ENCODE data around the gene MYO7A. TPM values are rescaled to one million over a fixed set of nuclear protein-coding genes. Genes with fewer than 3 reads are reported as not detected.
A peak's percentile ranks its signal among the peaks of the same experiment; 100 is the strongest.

Gene MYO7A
- total RNA-seq, 4 donors from 2014 or later: 0.15 to 4.0 (median 1.2) TPM

DNA sequence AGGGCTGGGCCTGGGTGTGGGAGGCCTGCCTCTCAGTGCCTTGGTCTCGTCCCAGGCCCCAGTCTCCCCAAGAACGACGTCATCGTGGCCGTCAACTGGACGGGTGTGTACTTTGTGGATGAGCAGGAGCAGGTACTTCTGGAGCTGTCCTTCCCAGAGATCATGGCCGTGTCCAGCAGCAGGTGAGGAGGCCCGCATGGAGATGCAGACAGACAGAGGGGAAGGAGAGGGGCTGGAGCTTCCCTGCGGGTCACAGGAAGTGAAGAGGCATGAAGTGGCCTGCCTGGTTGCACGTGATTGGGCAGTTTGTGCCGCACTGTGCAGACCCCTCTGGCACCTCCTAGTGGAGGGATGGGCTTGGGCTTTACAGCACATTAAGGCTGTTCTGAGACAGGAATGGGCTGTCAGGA, 70.4 kb downstream of the MYO7A start:
- WGBS, 2 donors: 78 to 97% methylated on average over 6 to 7 of the region's 11 CpGs
- no peaks in the 10 kb centered on the region for H3K9me3 ChIP-seq
- intact Hi-C loops (cut with DNase I): no loop called here
- H3K4me3 ChIP-seq: no peak overlapping the region
- H3K36me3 ChIP-seq: no peaks in the 10 kb centered on the region
- no peak overlapping the region for H3K27ac ChIP-seq
- no peaks in the 10 kb centered on the region for H3K27me3 ChIP-seq
- H3K4me1 ChIP-seq: no peaks in the 10 kb centered on the region
- TF ChIP-seq POLR2A (IDR thresholded peaks at IDR 0.05) (no peak), CTCF (IDR thresholded peaks at IDR 0.05) (peak in 1 of 6 experiments; percentile 35)
- no peak for DNase-seq

DNA sequence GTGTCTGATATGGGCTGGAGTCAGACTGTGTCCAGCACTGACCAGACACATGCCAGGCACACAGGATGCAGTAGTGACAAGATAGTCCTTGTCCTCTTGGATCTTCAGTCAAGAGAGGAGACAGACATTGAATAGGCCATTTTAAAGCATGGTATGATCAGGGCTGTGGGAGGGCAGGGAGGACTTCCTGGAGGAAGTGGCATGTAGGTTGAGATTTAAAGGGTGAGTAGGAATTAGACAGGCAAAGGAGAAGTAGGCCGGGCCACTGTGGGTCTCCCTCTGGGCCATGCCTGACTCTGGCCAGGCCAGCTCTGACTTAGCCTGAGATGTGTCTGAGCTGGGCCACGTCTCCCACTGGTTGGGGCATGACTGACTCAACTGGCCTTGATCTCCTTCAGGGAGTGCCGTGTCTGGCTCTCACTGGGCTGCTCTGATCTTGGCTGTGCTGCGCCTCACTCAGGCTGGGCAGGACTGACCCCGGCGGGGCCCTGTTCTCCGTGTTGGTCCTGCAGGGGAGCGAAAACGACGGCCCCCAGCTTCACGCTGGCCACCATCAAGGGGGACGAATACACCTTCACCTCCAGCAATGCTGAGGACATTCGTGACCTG, 71.2 kb downstream of the MYO7A start:
- H3K27me3 ChIP-seq: no peaks in the 10 kb centered on the region
- no peak overlapping the region for H3K4me3 ChIP-seq
- H3K36me3 ChIP-seq: no peaks in the 10 kb centered on the region
- H3K4me1 ChIP-seq: no peaks in the 10 kb centered on the region
- WGBS, 2 donors: 93 to 100% methylated on average over 2 to 10 of the region's 13 CpGs
- intact Hi-C loops (cut with DNase I): no loop called here
- DNase-seq: no peak
- H3K9me3 ChIP-seq: no peaks in the 10 kb centered on the region
- no peak for TF ChIP-seq CTCF (IDR thresholded peaks at IDR 0.05)
- no peak for TF ChIP-seq POLR2A (IDR thresholded peaks at IDR 0.05)
- H3K27ac ChIP-seq: no peak overlapping the region

DNA sequence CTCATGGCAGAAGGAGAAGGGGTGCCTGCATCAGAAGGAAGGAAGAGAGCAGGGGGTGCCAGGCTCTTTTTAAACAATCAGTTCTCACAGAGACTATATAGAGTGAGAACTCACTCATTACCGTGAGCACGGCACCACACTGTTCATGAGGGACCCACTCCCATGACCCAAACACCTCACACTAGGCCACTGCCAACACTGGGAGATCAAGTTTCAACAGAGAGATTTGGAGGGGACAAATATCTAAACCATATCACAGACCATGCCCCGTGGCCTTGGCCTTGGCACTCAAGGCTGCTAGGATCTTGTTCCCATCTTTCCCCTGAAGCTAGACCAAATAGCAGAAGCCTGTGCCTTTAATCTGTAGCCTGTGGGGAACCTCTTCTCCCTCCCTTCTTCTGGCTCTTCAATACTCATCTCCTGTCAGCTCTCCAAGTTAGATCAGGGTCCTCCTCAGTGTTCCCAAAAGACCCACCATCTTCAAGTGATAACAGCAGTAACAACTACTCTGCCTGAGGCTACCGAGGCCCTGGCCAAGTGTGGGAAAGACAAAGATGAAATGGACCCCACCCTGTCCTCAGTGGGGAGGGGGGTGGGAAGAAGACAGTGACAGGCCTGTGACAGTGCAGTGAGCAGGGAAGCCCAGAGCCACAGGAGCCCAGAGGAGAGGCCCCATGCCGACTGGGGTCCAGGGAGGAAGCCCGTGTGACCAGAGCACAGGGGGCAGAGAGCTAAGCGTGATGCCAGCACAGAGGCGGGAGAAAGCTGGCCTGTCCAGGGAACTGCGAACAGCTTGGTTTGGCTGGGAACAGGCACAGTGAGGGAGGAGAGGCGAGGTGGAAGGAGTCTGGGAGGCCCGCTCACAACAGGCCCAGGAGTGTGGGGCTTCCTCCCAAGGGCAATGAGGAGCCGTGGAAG, 72.6 kb downstream of the MYO7A start:
- Histone ChIP-seq H3K4me1 (no peaks in the 10 kb centered on the region), H3K36me3 (no peaks in the 10 kb centered on the region), H3K27ac (no peak overlapping the region), H3K9me3 (no peaks in the 10 kb centered on the region), H3K27me3 (no peaks in the 10 kb centered on the region), H3K4me3 (no peak overlapping the region)
- TF ChIP-seq CTCF (IDR thresholded peaks at IDR 0.05) (no peak), POLR2A (IDR thresholded peaks at IDR 0.05) (no peak)
- intact Hi-C loops (cut with DNase I): no loop called here
- WGBS, 2 donors: 78 to 82% methylated on average over 10 to 12 of the region's 12 CpGs
- DNase-seq: no peak

DNA sequence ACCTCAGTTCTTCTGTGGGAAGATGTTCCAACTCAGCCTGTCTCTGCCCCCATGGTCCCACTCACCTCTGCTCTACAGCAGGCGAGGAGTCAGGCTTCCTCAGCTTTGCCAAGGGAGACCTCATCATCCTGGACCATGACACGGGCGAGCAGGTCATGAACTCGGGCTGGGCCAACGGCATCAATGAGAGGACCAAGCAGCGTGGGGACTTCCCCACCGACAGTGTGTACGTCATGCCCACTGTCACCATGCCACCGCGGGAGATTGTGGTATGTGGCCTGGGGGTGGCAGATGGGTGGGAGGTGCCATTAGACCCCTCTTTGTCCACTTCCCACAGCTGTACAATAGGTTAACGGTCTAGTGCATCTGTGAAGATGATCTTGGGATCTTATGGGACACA, 73.3 kb downstream of the MYO7A start:
- DNase-seq: no peak
- 82 to 83% methylated on average over 4 to 10 of the region's 11 CpGs for WGBS, 2 donors
- no peaks in the 10 kb centered on the region for H3K27me3 ChIP-seq
- H3K9me3 ChIP-seq: no peaks in the 10 kb centered on the region
- no peak overlapping the region for H3K4me3 ChIP-seq
- intact Hi-C loops (cut with DNase I): no loop called here
- no peak overlapping the region for H3K27ac ChIP-seq
- no peak for TF ChIP-seq POLR2A (IDR thresholded peaks at IDR 0.05)
- TF ChIP-seq CTCF (IDR thresholded peaks at IDR 0.05): no peak
- H3K36me3 ChIP-seq: no peaks in the 10 kb centered on the region
- no peaks in the 10 kb centered on the region for H3K4me1 ChIP-seq
